IMR-90 (cell line): ENCODE data around the gene CD34. TPM values are rescaled to one million over a fixed set of nuclear protein-coding genes. Genes with fewer than 3 reads are reported as not detected.

Source experiments
- ATAC-seq: fragments of 200-7000 bp; cut with Tn5 transposase; 2 replicates; pipeline ENCODE4 v1.9.1; 2020; ENCODE audit warnings: low read depth, mild to moderate bottlenecking, moderate library complexity
- BruUV-seq: library from RNA; stranded (reverse); fragments of 400-500 nt; replicated peaks from 2 replicates; lab custom pipeline; 2021; lab: Mats Ljungman, UMichigan
- CTCF ChIA-PET: fragments of 300-600 bp; formaldehyde crosslinking; extraction: SDS; loops from one replicate; lab custom pipeline; 2021; ENCODE audit warnings: antibody characterized with exemption; lab: Yijun Ruan, JAX
- POLR2A ChIA-PET: fragments of 300-600 bp; sonication (Branson Sonifier 250); formaldehyde crosslinking; loops from one replicate; lab custom pipeline; 2022; ENCODE audit warnings: antibody characterized with exemption; ENCODE audit not compliant: unreplicated experiment; lab: Charles Lee
- DNase-seq: peaks from one replicate; pipeline ENCODE4 v3.0.0; 2013
- H2AFZ ChIP-seq: replicated peaks from 2 replicates; pipeline ENCODE3; 2013; ENCODE audit warnings: low read length, mild to moderate bottlenecking; ENCODE audit not compliant: poor library complexity
- H2AK5ac ChIP-seq: 2 replicates; pipeline ENCODE4 v1.6.1; 2013; ENCODE audit warnings: low read depth, low read length, inconsistent platforms
- H2AK9ac ChIP-seq: replicated peaks from 2 replicates; pipeline ENCODE3; 2013; ENCODE audit warnings: mild to moderate bottlenecking, low read depth, low read length, moderate library complexity; ENCODE audit not compliant: poor library complexity
- H2BK120ac ChIP-seq: 2 replicates; pipeline ENCODE4 v1.6.1; 2013; ENCODE audit warnings: low read depth, low read length, inconsistent platforms
- H2BK15ac ChIP-seq: 3 replicates; pipeline ENCODE4 v1.6.1; 2013; ENCODE audit warnings: low read depth, low read length, inconsistent platforms
- H2BK20ac ChIP-seq: 2 replicates; pipeline ENCODE4 v1.6.1; 2013; ENCODE audit warnings: low read depth, mild to moderate bottlenecking, inconsistent platforms, low read length, moderate library complexity
- H2BK5ac ChIP-seq: 2 replicates; pipeline ENCODE4 v1.6.1; 2013; ENCODE audit warnings: mild to moderate bottlenecking, low read depth, low read length, inconsistent platforms; ENCODE audit not compliant: poor library complexity, severe bottlenecking
- H3K14ac ChIP-seq: replicated peaks from 2 replicates; pipeline ENCODE4 v1.6.1; 2013; ENCODE audit warnings: low read depth, low read length, inconsistent platforms
- H3K18ac ChIP-seq: 2 replicates; pipeline ENCODE4 v1.6.1; 2013; ENCODE audit warnings: low read depth, low read length, control low read depth
- H3K23ac ChIP-seq: 2 replicates; pipeline ENCODE4 v1.6.1; 2013; ENCODE audit warnings: low read depth, low read length, inconsistent platforms
- H3K27ac ChIP-seq: 2 replicates; pipeline ENCODE4 v1.5.1; 2013; ENCODE audit warnings: mild to moderate bottlenecking, control low read depth, low read length; ENCODE audit not compliant: insufficient read depth
- H3K27me3 ChIP-seq: 2 replicates; pipeline ENCODE4 v1.6.1; 2013; ENCODE audit warnings: low read length; ENCODE audit not compliant: control insufficient read depth, insufficient read depth
- H3K36me3 ChIP-seq: 2 replicates; pipeline ENCODE4 v1.6.1; 2013; ENCODE audit warnings: low read length, mixed read lengths; ENCODE audit not compliant: control insufficient read depth, insufficient read depth
- H3K4ac ChIP-seq: 2 replicates; pipeline ENCODE4 v1.6.1; 2013; ENCODE audit warnings: low read depth, low read length, inconsistent platforms
- H3K4me1 ChIP-seq: 2 replicates; pipeline ENCODE4 v1.6.1; 2013; ENCODE audit warnings: low read length, mixed read lengths; ENCODE audit not compliant: control insufficient read depth, insufficient read depth
- H3K4me2 ChIP-seq: 2 replicates; pipeline ENCODE4 v1.6.1; 2013; ENCODE audit warnings: low read depth, mild to moderate bottlenecking, control low read depth, low read length, moderate library complexity
- H3K4me3 ChIP-seq: 2 replicates; pipeline ENCODE4 v1.5.1; 2013; ENCODE audit warnings: low read depth, mild to moderate bottlenecking, control low read depth, low read length, moderate library complexity; ENCODE audit not compliant: insufficient read depth
- H3K56ac ChIP-seq: 2 replicates; pipeline ENCODE4 v1.6.1; 2013; ENCODE audit warnings: low read length, inconsistent platforms; ENCODE audit not compliant: insufficient read depth; ENCODE audit errors: extremely low read depth
- H3K79me1 ChIP-seq, 2 experiments: 2 replicates each; pipeline ENCODE4 v1.6.1; 2013; ENCODE audit warnings: low read length in 2 of 2, inconsistent platforms in 1 of 2, low read depth in 1 of 2
- H3K9ac ChIP-seq: 2 replicates; pipeline ENCODE4 v1.6.1; 2013; ENCODE audit warnings: low read depth, low read length, control low read depth
- H3K9me1 ChIP-seq: 2 replicates; pipeline ENCODE4 v1.6.1; 2013; ENCODE audit warnings: low read length, inconsistent platforms; ENCODE audit not compliant: insufficient read depth
- H3K9me3 ChIP-seq: 2 replicates; pipeline ENCODE4 v1.6.1; 2013; ENCODE audit warnings: low read length; ENCODE audit not compliant: control insufficient read depth, insufficient read depth
- H4K20me1 ChIP-seq: 2 replicates; pipeline ENCODE4 v1.6.1; 2013; ENCODE audit warnings: low read length, inconsistent platforms; ENCODE audit not compliant: insufficient read depth
- H4K5ac ChIP-seq: 2 replicates; pipeline ENCODE4 v1.6.1; 2013; ENCODE audit warnings: mild to moderate bottlenecking, low read depth, low read length, control low read depth
- H4K8ac ChIP-seq, 2 experiments: 2 replicates each; pipeline ENCODE4 v1.6.1; 2013; ENCODE audit warnings: low read depth in 2 of 2, low read length in 2 of 2, control low read depth in 1 of 2, inconsistent platforms in 1 of 2
- H4K91ac ChIP-seq: 2 replicates; pipeline ENCODE4 v1.6.1; 2013; ENCODE audit warnings: low read depth, low read length, inconsistent platforms; ENCODE audit not compliant: insufficient read depth
- BHLHE40 ChIP-seq: fragments of 150-350 bp; IDR thresholded peaks from 2 replicates; pipeline ENCODE4 v1.6.1; 2016; ENCODE audit warnings: mild to moderate bottlenecking, low read depth, low read length
- CEBPB ChIP-seq: IDR thresholded peaks from 2 replicates; pipeline ENCODE4 v1.6.1; 2012; ENCODE audit warnings: low read depth, low read length, improper control_type of control experiment
- MAFK ChIP-seq: IDR thresholded peaks from 2 replicates; pipeline ENCODE4 v1.6.1; 2012; ENCODE audit warnings: low read depth, low read length, improper control_type of control experiment
- MXI1 ChIP-seq: IDR thresholded peaks from 2 replicates; pipeline ENCODE4 v1.6.1; 2012; ENCODE audit warnings: low read depth, mild to moderate bottlenecking, low read length, moderate library complexity, borderline replicate concordance
- RCOR1 ChIP-seq: IDR thresholded peaks from 2 replicates; pipeline ENCODE4 v1.6.1; 2012; ENCODE audit warnings: mild to moderate bottlenecking, low read length, improper control_type of control experiment; ENCODE audit not compliant: insufficient replicate concordance
- WGBS, 2 experiments: methylation state at CpG; one replicate each; pipeline versions ENCODE4 v1.1.5 to v1.1.7; 2013; ENCODE audit warnings: missing lambda C conversion rate in 2 of 2; ENCODE audit not compliant: insufficient read length in 1 of 2; ENCODE audit errors: extremely low coverage in 2 of 2; 5-methylcytosine and 5-hydroxymethylcytosine counted together
- dilution Hi-C: fragments of 300-500 bp; cut with HindIII; formaldehyde crosslinking; loops from one replicate; pipeline ENCODE4 v1.14.3; 2018; ENCODE audit warnings: low sequenced_read_pairs; ENCODE audit not compliant: unreplicated experiment
- in situ Hi-C: fragments of 300-500 bp; cut with MboI; formaldehyde crosslinking; loops from 3 replicates; pipeline ENCODE4 v1.14.3; 2019; ENCODE audit warnings: low sequenced_read_pairs, inconsistent platforms, mixed read lengths
- intact Hi-C: fragments of 100-400 bp; cut with micrococcal nuclease; formaldehyde crosslinking; loops from 2 replicates; pipeline ENCODE4 v1.10.0; 2022
- polyA plus RNA-seq, 3 experiments: library from polyadenylated mRNA; depleted of rRNA; stranded (reverse); fragments of >200 nt; gene quantifications; 2 replicates each; pipeline ENCODE4 v1.2.3, GENCODE V29; 2012; ENCODE audit warnings: low replicate concordance in 1 of 3
- total RNA-seq: library from RNA; depleted of rRNA; stranded (reverse); fragments of >200 nt; gene quantifications from 2 replicates; pipeline ENCODE4 v1.2.3, GENCODE V29; 2012
- TF ChIP-seq, protein P1 (sequence below): fragments of 150-350 bp; IDR thresholded peaks from 2 replicates; pipeline ENCODE4 v1.6.1; 2017; ENCODE audit warnings: mild to moderate bottlenecking, antibody characterized with exemption, low read length, low read depth
- TF ChIP-seq, protein P2 (sequence below): conservative IDR thresholded peaks from 2 replicates; pipeline ENCODE4 v1.5.1; 2012; ENCODE audit warnings: mild to moderate bottlenecking, low read depth, low read length, improper control_type of control experiment

CD34 gene
- total and polyA plus RNA-seq, 2 of the 4 experiments (the other 2 are of a cell fraction): 0.14 TPM; not detected in 1

- no peaks in the 10 kb centered on the region; a peak in 2 of 4 replicates for H3K79me1 ChIP-seq
- H4K5ac ChIP-seq: no peak overlapping the region
- intact Hi-C loops: no loop called here
- H3K4me3 ChIP-seq: no peak overlapping the region
- no peak overlapping the region for H2AK9ac ChIP-seq
- no peak overlapping the region for H3K4me2 ChIP-seq
- no peak for DNase-seq
- H3K4ac ChIP-seq: no peak overlapping the region
- H2BK120ac ChIP-seq: no peak overlapping the region
- no peak overlapping the region for H2BK20ac ChIP-seq
- no peaks in the 10 kb centered on the region; the same call in 1 of the 2 replicates for H3K9me1 ChIP-seq
- H3K36me3 ChIP-seq: no peaks in the 10 kb centered on the region
- H2BK15ac ChIP-seq: no peak overlapping the region
- no peak overlapping the region for H3K9ac ChIP-seq
- dilution Hi-C loops: no loop called here
- no peaks in the 10 kb centered on the region for H4K20me1 ChIP-seq
- no peak overlapping the region for H2AK5ac ChIP-seq
- H3K14ac ChIP-seq: no peak overlapping the region
- H2BK5ac ChIP-seq: no peak overlapping the region
- no peaks in the 10 kb centered on the region for H3K27me3 ChIP-seq
- H4K8ac ChIP-seq: no peak overlapping the region
- H3K9me3 ChIP-seq: no peaks in the 10 kb centered on the region
- TF ChIP-seq MAFK: no peak
- TF ChIP-seq, protein P1, sequence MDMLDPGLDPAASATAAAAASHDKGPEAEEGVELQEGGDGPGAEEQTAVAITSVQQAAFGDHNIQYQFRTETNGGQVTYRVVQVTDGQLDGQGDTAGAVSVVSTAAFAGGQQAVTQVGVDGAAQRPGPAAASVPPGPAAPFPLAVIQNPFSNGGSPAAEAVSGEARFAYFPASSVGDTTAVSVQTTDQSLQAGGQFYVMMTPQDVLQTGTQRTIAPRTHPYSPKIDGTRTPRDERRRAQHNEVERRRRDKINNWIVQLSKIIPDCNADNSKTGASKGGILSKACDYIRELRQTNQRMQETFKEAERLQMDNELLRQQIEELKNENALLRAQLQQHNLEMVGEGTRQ: no peak
- TF ChIP-seq RCOR1: no peak
- TF ChIP-seq CEBPB: no peak
- no peak for TF ChIP-seq BHLHE40
- TF ChIP-seq, protein P2, sequence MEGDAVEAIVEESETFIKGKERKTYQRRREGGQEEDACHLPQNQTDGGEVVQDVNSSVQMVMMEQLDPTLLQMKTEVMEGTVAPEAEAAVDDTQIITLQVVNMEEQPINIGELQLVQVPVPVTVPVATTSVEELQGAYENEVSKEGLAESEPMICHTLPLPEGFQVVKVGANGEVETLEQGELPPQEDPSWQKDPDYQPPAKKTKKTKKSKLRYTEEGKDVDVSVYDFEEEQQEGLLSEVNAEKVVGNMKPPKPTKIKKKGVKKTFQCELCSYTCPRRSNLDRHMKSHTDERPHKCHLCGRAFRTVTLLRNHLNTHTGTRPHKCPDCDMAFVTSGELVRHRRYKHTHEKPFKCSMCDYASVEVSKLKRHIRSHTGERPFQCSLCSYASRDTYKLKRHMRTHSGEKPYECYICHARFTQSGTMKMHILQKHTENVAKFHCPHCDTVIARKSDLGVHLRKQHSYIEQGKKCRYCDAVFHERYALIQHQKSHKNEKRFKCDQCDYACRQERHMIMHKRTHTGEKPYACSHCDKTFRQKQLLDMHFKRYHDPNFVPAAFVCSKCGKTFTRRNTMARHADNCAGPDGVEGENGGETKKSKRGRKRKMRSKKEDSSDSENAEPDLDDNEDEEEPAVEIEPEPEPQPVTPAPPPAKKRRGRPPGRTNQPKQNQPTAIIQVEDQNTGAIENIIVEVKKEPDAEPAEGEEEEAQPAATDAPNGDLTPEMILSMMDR: no peak
- no peak for TF ChIP-seq MXI1
- no peak overlapping the region for H4K91ac ChIP-seq
- no CpG with 5 or more reads among the region's 8 CpGs for WGBS, 2 experiments
- H2AFZ ChIP-seq: no peak overlapping the region
- ChIA-PET POLR2A (no interaction called here), CTCF (no interaction called here)
- BruUV-seq: no TSS peak
- H3K4me1 ChIP-seq: no peaks in the 10 kb centered on the region
- H3K23ac ChIP-seq: no peak overlapping the region
- H3K56ac ChIP-seq: no peak overlapping the region
- H3K27ac ChIP-seq: no peak overlapping the region
- H3K18ac ChIP-seq: no peak overlapping the region
- in situ Hi-C loops: no loop called here
- ATAC-seq: no peak
Measured at GRCh38 chr1:207849646-207850045, 61.3 kb downstream of the CD34 start.
